GM19455 (cell line): Measurements from ENCODE around the gene TGM3.

Experiments used
- ATAC-seq: cut with Tn5 transposase; IDR thresholded peaks from one replicate; pipeline ENCODE4 v1.9.1; 2021; ENCODE audit not compliant: unreplicated experiment

TGM3 gene

GRCh38 chr20:2283706-2284423 is 11.9 kb upstream of the TGM3 start:
- ATAC-seq, result no peak

GRCh38 chr20:2285193-2285592 is 10.6 kb upstream of the TGM3 start:
- no peak for ATAC-seq

- no peak for ATAC-seq
Observed at GRCh38 chr20:2285613-2286012, 10.2 kb upstream of the TGM3 start.

GRCh38 chr20:2287504-2287903 is 8.3 kb upstream of the TGM3 start:
- no peak for ATAC-seq

GRCh38 chr20:2289475-2289874 is 6.3 kb upstream of the TGM3 start:
- no peak for ATAC-seq

- no peak for ATAC-seq
Observed at GRCh38 chr20:2290486-2290885, 5.3 kb upstream of the TGM3 start.

- no peak for ATAC-seq
Observed at GRCh38 chr20:2292416-2293110, 3.2 kb upstream of the TGM3 start.

GRCh38 chr20:2293486-2293885 is 2.3 kb upstream of the TGM3 start:
- ATAC-seq, result no peak

GRCh38 chr20:2293971-2294370 is 1.8 kb upstream of the TGM3 start:
- no peak for ATAC-seq

- ATAC-seq, result no peak
Observed at GRCh38 chr20:2295286-2295685, 515 bp upstream of the TGM3 start.

- ATAC-seq, result no peak
Observed at GRCh38 chr20:2296524-2297356, 939 bp downstream of the TGM3 start.

GRCh38 chr20:2297357-2297728 is 1.5 kb downstream of the TGM3 start:
- ATAC-seq, result no peak

- ATAC-seq, result no peak
Observed at GRCh38 chr20:2298116-2298515, 2.3 kb downstream of the TGM3 start.

GRCh38 chr20:2298701-2299100 is 2.9 kb downstream of the TGM3 start:
- no peak for ATAC-seq

GRCh38 chr20:2299301-2299700 is 3.5 kb downstream of the TGM3 start:
- no peak for ATAC-seq

- no peak for ATAC-seq
Observed at GRCh38 chr20:2300002-2300401, 4.2 kb downstream of the TGM3 start.

- no peak for ATAC-seq
Observed at GRCh38 chr20:2300420-2300819, 4.6 kb downstream of the TGM3 start.

- peak; percentile 73 for ATAC-seq
Observed at GRCh38 chr20:2301164-2301622, 5.4 kb downstream of the TGM3 start.

GRCh38 chr20:2302384-2303060 is 6.7 kb downstream of the TGM3 start:
- ATAC-seq, result no peak

GRCh38 chr20:2303673-2304072 is 7.9 kb downstream of the TGM3 start:
- no peak for ATAC-seq

GRCh38 chr20:2304180-2304579 is 8.4 kb downstream of the TGM3 start:
- no peak for ATAC-seq
